Trophoblast cell (in vitro differentiated cells and primary cell): Measurements from ENCODE around the gene FAM131B.

Source experiments
- DNase-seq, 2 donors: peaks; one replicate each; pipeline ENCODE4 v3.0.0-alpha.2; 2016
- H2AFZ ChIP-seq: 2 replicates; pipeline ENCODE4 v1.6.1; 2013; ENCODE audit warnings: low read length, moderate library complexity, mild to moderate bottlenecking; ENCODE audit not compliant: insufficient read depth, poor library complexity
- H2AK5ac ChIP-seq: 2 replicates; pipeline ENCODE4 v1.6.1; 2013; ENCODE audit warnings: mild to moderate bottlenecking, low read length
- H2BK120ac ChIP-seq: 2 replicates; pipeline ENCODE4 v1.6.1; 2013; ENCODE audit warnings: low read length, mild to moderate bottlenecking, moderate library complexity; ENCODE audit not compliant: insufficient read depth, poor library complexity
- H2BK12ac ChIP-seq: 2 replicates; pipeline ENCODE4 v1.6.1; 2013; ENCODE audit warnings: mild to moderate bottlenecking, low read length, moderate library complexity
- H2BK5ac ChIP-seq: 2 replicates; pipeline ENCODE4 v1.6.1; 2013; ENCODE audit warnings: low read length, low read depth, moderate library complexity, mild to moderate bottlenecking; ENCODE audit not compliant: poor library complexity
- H3K14ac ChIP-seq: 2 replicates; pipeline ENCODE4 v1.6.1; 2013; ENCODE audit warnings: mild to moderate bottlenecking, low read length
- H3K18ac ChIP-seq: 2 replicates; pipeline ENCODE4 v1.6.1; 2013; ENCODE audit warnings: mild to moderate bottlenecking, low read length
- H3K23ac ChIP-seq: 2 replicates; pipeline ENCODE4 v1.6.1; 2013; ENCODE audit warnings: low read length
- H3K27ac ChIP-seq: 2 replicates; pipeline ENCODE4 v1.5.1; 2013; ENCODE audit warnings: low read depth, mild to moderate bottlenecking, inconsistent platforms, low read length, moderate library complexity
- H3K27me3 ChIP-seq: 2 replicates; pipeline ENCODE4 v1.6.1; 2013; ENCODE audit warnings: inconsistent platforms, mild to moderate bottlenecking, low read length, moderate library complexity; ENCODE audit not compliant: insufficient read depth
- H3K36me3 ChIP-seq, 2 experiments: 1 replicate in 1 of 2; 2 replicates in 1 of 2; pipeline ENCODE4 v1.6.1; 2013; ENCODE audit warnings: low read length in 2 of 2, mild to moderate bottlenecking in 2 of 2, moderate library complexity in 1 of 2; ENCODE audit not compliant: insufficient read depth in 2 of 2, control insufficient read depth in 1 of 2
- H3K4ac ChIP-seq: 2 replicates; pipeline ENCODE4 v1.6.1; 2013; ENCODE audit warnings: low read depth, mild to moderate bottlenecking, low read length, moderate library complexity
- H3K4me1 ChIP-seq, 2 experiments: 1 replicate in 1 of 2; 2 replicates in 1 of 2; pipeline ENCODE4 v1.6.1; 2013; ENCODE audit warnings: low read length in 2 of 2, mild to moderate bottlenecking in 2 of 2, moderate library complexity in 1 of 2; ENCODE audit not compliant: insufficient read depth in 2 of 2, control insufficient read depth in 1 of 2
- H3K4me2 ChIP-seq: 2 replicates; pipeline ENCODE4 v1.6.1; 2013; ENCODE audit warnings: inconsistent platforms, mild to moderate bottlenecking, low read length, moderate library complexity
- H3K4me3 ChIP-seq: 2 replicates; pipeline ENCODE4 v1.5.1; 2013; ENCODE audit warnings: mild to moderate bottlenecking, low read depth, low read length, inconsistent platforms
- H3K79me1 ChIP-seq: one replicate; pipeline ENCODE4 v1.6.1; 2013; ENCODE audit warnings: low read length
- H3K79me2 ChIP-seq: 2 replicates; pipeline ENCODE4 v1.6.1; 2013; ENCODE audit warnings: low read length, mild to moderate bottlenecking; ENCODE audit not compliant: control insufficient read depth, insufficient read depth, poor library complexity
- H3K9ac ChIP-seq: 2 replicates; pipeline ENCODE4 v1.6.1; 2013; ENCODE audit warnings: mild to moderate bottlenecking, low read length
- H3K9me3 ChIP-seq: 2 replicates; pipeline ENCODE4 v1.6.1; 2013; ENCODE audit warnings: low read depth, mild to moderate bottlenecking, control low read depth, inconsistent platforms, low read length; ENCODE audit not compliant: insufficient read depth
- H4K12ac ChIP-seq: 2 replicates; pipeline ENCODE4 v1.6.1; 2013; ENCODE audit warnings: low read depth, mild to moderate bottlenecking, low read length, moderate library complexity
- H4K8ac ChIP-seq: 2 replicates; pipeline ENCODE4 v1.6.1; 2013; ENCODE audit warnings: low read depth, mild to moderate bottlenecking, low read length, moderate library complexity
- H4K91ac ChIP-seq: one replicate; pipeline ENCODE4 v1.6.1; 2013; ENCODE audit warnings: low read depth, mild to moderate bottlenecking, low read length, moderate library complexity
- WGBS: extraction: QIAGEN DNeasy Blood & Tissue Kit; methylation state at CpG from one replicate; pipeline ENCODE4 v1.1.7; 2013; ENCODE audit warnings: missing lambda C conversion rate; ENCODE audit not compliant: insufficient read length, insufficient coverage; ENCODE audit errors: extremely low coverage; 5-methylcytosine and 5-hydroxymethylcytosine counted together

The FAM131B gene

DNA sequence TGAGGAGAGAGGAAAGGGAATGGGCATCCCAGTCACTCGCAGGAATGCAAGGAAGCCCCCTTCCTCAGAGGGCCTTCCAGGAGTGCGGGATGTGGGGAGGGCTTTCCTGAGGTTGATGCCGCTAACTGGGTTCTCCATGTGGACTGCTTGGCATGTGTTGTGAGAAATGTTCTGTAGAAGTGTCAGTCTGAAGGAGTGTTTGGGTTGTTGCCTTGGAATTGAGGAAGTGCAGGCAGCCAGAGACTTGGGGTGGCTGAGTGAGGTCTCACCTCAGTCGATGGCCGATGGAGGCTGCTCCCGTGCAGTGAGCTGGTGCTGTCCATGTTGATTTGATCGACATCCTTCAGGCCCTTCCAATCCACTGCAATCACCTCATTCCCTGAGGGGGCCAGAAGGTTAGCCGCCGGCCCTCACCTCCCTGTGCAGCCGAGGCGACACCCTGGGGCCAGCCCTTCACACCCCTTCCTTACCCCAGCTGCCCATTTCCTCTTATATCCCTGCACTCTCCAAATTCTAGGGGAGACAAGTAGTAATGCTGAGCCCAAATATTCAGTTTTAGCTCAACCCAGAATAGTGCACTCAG is 2.7 kb downstream of the FAM131B start:
- H4K12ac ChIP-seq = no peak overlapping the region
- H2BK5ac ChIP-seq = no peak overlapping the region
- no peak overlapping the region for H2AFZ ChIP-seq
- H3K18ac ChIP-seq = no peak overlapping the region
- no peaks in the 10 kb centered on the region for H3K79me1 ChIP-seq
- no peak overlapping the region for H3K14ac ChIP-seq
- no peak overlapping the region for H2BK12ac ChIP-seq
- WGBS = no CpG with 5 or more reads among the region's 11 CpGs
- no peak overlapping the region for H3K4me3 ChIP-seq
- peaks cover 46% of the 10 kb centered on the region for H3K27me3 ChIP-seq
- no peaks in the 10 kb centered on the region for H3K36me3 ChIP-seq
- H2BK120ac ChIP-seq = no peak overlapping the region
- no peak overlapping the region for H3K27ac ChIP-seq
- no peak overlapping the region for H4K91ac ChIP-seq
- H3K4me2 ChIP-seq = no peak overlapping the region
- DNase-seq = no peak
- no peaks in the 10 kb centered on the region for H3K79me2 ChIP-seq
- no peak overlapping the region for H2AK5ac ChIP-seq
- H3K9me3 ChIP-seq = peaks cover 2% of the 10 kb centered on the region
- H4K8ac ChIP-seq = no peak overlapping the region
- H3K23ac ChIP-seq = no peak overlapping the region
- H3K4me1 ChIP-seq = peaks cover 0 to 5% of the 10 kb centered on the region in 2 experiments
- no peak overlapping the region for H3K4ac ChIP-seq
- no peak overlapping the region for H3K9ac ChIP-seq

DNA sequence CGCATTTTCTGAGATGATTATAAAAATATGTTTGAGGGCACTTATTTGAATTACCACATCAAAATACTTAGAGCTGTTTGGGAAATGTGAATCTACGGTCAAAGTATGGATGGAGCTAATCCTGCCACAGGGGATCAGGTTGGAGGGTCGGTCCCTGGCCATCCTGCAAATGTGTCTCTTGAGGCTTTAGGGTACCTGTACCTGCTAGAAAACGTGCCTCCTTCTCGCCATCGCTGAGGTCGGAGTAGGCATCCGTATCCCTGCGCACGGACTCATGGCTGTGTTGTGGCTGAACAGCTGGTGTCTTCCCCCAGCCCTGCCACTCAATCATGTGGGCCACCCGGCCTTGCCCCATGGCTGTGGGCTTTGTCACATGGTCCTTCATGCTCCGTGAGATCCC is 3.9 kb downstream of the FAM131B start:
- H3K4me3 ChIP-seq = no peak overlapping the region

DNA sequence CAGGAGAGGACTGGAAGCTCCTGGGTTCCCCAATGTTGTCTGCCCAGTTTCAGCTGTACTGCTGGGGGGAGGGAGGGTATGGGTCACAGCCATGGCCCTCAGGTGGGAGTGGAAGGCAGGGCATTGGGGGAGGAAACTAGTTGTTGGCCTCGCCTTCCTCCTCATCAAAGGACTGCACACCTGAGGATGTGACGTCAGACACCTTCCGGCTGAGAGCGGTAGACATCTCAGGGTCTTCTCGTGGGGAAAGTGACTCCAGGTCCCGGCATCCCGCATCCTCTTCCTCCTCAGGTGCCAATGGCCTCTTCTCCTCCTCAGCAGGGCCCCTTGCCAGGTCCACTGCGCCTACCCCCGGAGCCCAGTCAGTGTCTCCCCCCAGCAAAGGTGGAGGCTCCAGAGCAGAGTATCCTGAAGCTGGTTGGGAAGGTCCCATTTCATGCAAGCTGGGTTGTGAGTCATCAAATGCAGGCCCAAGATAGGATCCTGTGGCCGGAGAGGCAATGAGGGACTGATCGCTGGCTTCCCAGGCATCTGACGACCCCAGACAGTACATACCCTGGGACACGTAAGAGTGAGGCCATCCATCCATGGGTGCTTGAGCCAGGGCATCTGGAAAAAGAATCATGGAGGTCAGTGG is 6.0 kb downstream of the FAM131B start:
- no peak overlapping the region for H2AFZ ChIP-seq
- no peak overlapping the region for H3K14ac ChIP-seq
- no peak overlapping the region for H2BK120ac ChIP-seq
- no peak overlapping the region for H2BK5ac ChIP-seq
- no peak overlapping the region for H3K27ac ChIP-seq
- no peak overlapping the region for H2AK5ac ChIP-seq
- WGBS = no CpG with 5 or more reads among the region's 13 CpGs
- no peak overlapping the region for H3K4ac ChIP-seq
- no peak overlapping the region for H3K18ac ChIP-seq
- DNase-seq = no peak
- H4K8ac ChIP-seq = no peak overlapping the region
- H3K79me1 ChIP-seq = no peaks in the 10 kb centered on the region
- H4K12ac ChIP-seq = no peak overlapping the region
- H3K9me3 ChIP-seq = peaks cover 2% of the 10 kb centered on the region
- peaks cover 17% of the 10 kb centered on the region for H3K27me3 ChIP-seq
- H3K23ac ChIP-seq = no peak overlapping the region
- no peak overlapping the region for H3K4me2 ChIP-seq
- H3K36me3 ChIP-seq = no peaks in the 10 kb centered on the region
- no peak overlapping the region for H3K4me3 ChIP-seq
- H4K91ac ChIP-seq = no peak overlapping the region
- no peak overlapping the region for H3K9ac ChIP-seq
- H3K4me1 ChIP-seq = peaks cover 6 to 7% of the 10 kb centered on the region in 2 experiments
- no peak overlapping the region for H2BK12ac ChIP-seq
- H3K79me2 ChIP-seq = no peaks in the 10 kb centered on the region

More for the DNA sequence above, 3.9 kb downstream of the FAM131B start:
- Histone ChIP-seq H3K27ac (no peak overlapping the region), H3K14ac (no peak overlapping the region), H2BK5ac (no peak overlapping the region), H3K79me1 (no peaks in the 10 kb centered on the region), H3K4me1 (peaks cover 0 to 5% of the 10 kb centered on the region in 2 experiments), H3K27me3 (peaks cover 38% of the 10 kb centered on the region), H3K9me3 (peaks cover 2% of the 10 kb centered on the region), H2AK5ac (no peak overlapping the region), H3K4me2 (no peak overlapping the region), H2BK12ac (no peak overlapping the region), H3K36me3 (no peaks in the 10 kb centered on the region), H4K12ac (no peak overlapping the region), H2BK120ac (no peak overlapping the region), H4K91ac (no peak overlapping the region), H3K18ac (no peak overlapping the region), H3K23ac (no peak overlapping the region), H4K8ac (no peak overlapping the region), H2AFZ (no peak overlapping the region), H3K9ac (no peak overlapping the region), H3K4ac (no peak overlapping the region), H3K79me2 (no peaks in the 10 kb centered on the region)
- WGBS = no CpG with 5 or more reads among the region's 12 CpGs
- DNase-seq = no peak

DNA sequence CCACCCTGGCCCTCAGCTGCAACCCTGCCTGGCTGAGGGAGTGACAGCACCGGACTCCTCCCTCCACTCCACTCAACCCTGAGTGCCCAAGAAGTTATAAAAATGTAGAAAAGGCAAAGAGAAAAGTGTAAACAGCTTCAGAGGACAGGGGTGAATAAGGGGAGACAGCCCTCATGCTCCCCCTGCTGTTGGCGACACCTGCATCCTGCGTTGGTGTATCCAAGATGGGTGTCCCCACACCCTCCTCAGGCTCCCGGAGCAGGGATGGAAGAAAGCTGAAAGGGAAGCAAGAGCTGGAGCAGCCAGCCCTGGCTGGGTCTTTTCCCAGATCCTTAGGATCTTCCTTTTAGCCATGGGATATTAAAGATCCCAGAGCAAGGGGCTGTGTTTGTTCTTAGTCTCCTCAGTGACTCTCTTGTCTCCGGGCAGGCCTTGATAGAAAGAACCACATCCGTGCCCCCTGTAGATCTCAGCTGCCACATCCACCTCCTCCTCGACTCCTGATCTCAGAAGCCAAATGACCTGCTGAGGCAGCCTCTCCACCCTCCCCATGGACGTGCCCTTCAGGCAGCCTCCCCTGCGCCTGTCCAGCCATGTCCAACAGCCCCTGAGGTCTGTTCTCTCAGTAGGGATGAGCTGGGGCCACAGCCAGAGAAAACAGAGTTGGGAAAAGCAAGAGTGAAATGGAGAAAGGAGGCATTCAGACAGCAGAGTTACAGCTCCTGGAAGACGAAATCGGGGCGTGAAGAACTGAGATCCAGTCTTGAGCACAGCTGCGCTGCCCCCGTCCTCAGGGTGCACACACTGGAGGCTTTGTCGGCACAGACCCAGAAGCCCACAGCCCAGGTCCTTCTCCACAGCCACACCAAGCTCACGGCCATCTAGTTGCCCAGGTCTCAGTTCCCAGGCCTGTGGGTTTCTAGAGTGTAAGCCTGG is 6.8 kb downstream of the FAM131B start:
- WGBS = no CpG with 5 or more reads among the region's 16 CpGs
- Histone ChIP-seq H2AK5ac (no peak overlapping the region), H3K79me2 (no peaks in the 10 kb centered on the region), H3K79me1 (no peaks in the 10 kb centered on the region), H3K27ac (no peak overlapping the region), H3K18ac (no peak overlapping the region), H3K36me3 (no peaks in the 10 kb centered on the region), H2AFZ (no peak overlapping the region), H3K9ac (no peak overlapping the region), H2BK120ac (no peak overlapping the region), H3K4ac (no peak overlapping the region), H3K9me3 (peaks cover 2% of the 10 kb centered on the region), H3K4me2 (no peak overlapping the region), H4K8ac (no peak overlapping the region), H3K23ac (no peak overlapping the region), H4K12ac (no peak overlapping the region), H4K91ac (no peak overlapping the region), H3K14ac (no peak overlapping the region), H2BK12ac (no peak overlapping the region), H3K4me3 (no peak overlapping the region), H3K27me3 (peaks cover 11% of the 10 kb centered on the region), H2BK5ac (no peak overlapping the region), H3K4me1 (peaks cover 6 to 7% of the 10 kb centered on the region in 2 experiments)
- DNase-seq = no peak
